Large intestine (tissue), 3 donors: ENCODE data around the gene TEX101. TPM values are rescaled to one million over a fixed set of nuclear protein-coding genes. Genes with fewer than 3 reads are reported as not detected.

Experiments
- DNase-seq, 2 donors: peaks; one replicate each; pipeline versions ENCODE4 v3.0.0 to v3.0.0-alpha.2; 2013
- H3K27ac ChIP-seq: one replicate; pipeline ENCODE4 v1.5.1; 2013; ENCODE audit warnings: low read length
- H3K27me3 ChIP-seq: 2 replicates; pipeline ENCODE4 v1.6.1; 2013; ENCODE audit warnings: low read length; ENCODE audit not compliant: control insufficient read depth, insufficient read depth
- H3K36me3 ChIP-seq: 2 replicates; pipeline ENCODE4 v1.6.1; 2013; ENCODE audit warnings: low read length; ENCODE audit not compliant: control insufficient read depth, insufficient read depth
- H3K4me1 ChIP-seq: one replicate; pipeline ENCODE4 v1.6.1; 2013; ENCODE audit warnings: low read length; ENCODE audit not compliant: control insufficient read depth, insufficient read depth
- H3K4me3 ChIP-seq: one replicate; pipeline ENCODE4 v1.5.1; 2013; ENCODE audit warnings: low read length
- H3K9me3 ChIP-seq: one replicate; pipeline ENCODE4 v1.6.1; 2013; ENCODE audit warnings: mild to moderate bottlenecking, low read depth, low read length, moderate library complexity; ENCODE audit not compliant: control insufficient read depth
- WGBS: methylation state at CpG from one replicate; pipeline ENCODE4 v1.1.5; 2013; ENCODE audit warnings: low lambda C conversion rate; ENCODE audit not compliant: insufficient coverage; 5-methylcytosine and 5-hydroxymethylcytosine counted together
- polyA plus RNA-seq: library from polyadenylated mRNA; unstranded; fragments of 120-200 nt; gene quantifications from one replicate; pipeline ENCODE4 v1.2.1, GENCODE V29; 2013

The TEX101 gene
- polyA plus RNA-seq, 1 donor: not detected

GRCh38 chr19:43462383-43462782 lies 47.7 kb downstream of the TEX101 start:
- H3K27me3 ChIP-seq: peaks cover 21% of the 10 kb centered on the region
- no peaks in the 10 kb centered on the region for H3K36me3 ChIP-seq
- H3K4me1 ChIP-seq: peaks cover 4% of the 10 kb centered on the region
- no peak for DNase-seq
- WGBS: no CpG with 5 or more reads among the region's 7 CpGs
- H3K9me3 ChIP-seq: peaks cover 5% of the 10 kb centered on the region
- H3K4me3 ChIP-seq: no peak overlapping the region
- no peak overlapping the region for H3K27ac ChIP-seq

DNA sequence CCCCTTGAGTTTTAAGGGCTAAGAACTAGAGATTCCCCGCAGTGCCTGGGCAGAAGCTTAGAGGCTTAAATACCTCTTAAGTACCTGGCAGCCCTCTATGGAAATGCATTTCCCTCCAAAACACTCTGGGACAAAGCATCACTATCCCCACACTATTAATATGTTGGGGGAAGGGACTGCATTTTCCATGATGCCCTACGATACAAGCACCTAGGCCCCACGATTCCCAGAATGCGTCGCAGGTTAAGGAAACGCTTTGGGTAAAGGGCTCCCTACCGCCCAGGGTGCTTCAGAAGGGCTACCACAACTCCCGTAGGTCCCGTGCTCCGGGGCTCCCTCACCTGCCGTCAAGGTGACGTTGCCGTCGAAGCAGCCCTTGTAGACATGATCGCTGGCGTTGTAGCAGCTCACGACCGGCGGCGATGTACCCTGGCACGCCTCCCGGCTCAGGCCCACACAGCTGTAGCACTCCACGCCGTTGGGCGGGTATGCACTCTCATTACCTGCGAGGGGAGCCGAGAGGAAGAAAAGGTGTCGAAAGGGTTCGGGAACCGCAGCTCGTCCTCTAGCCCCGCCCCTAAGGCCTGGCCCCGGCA lies 48.2 kb downstream of the TEX101 start:
- Histone ChIP-seq H3K4me1 (peaks cover 4% of the 10 kb centered on the region), H3K27ac (no peak overlapping the region), H3K4me3 (peak overlapping the region; percentile 59), H3K9me3 (peaks cover 5% of the 10 kb centered on the region), H3K27me3 (peaks cover 21% of the 10 kb centered on the region), H3K36me3 (no peaks in the 10 kb centered on the region)
- DNase-seq: no peak
- WGBS: no CpG with 5 or more reads among the region's 33 CpGs

- Histone ChIP-seq H3K4me1 (peaks cover 4% of the 10 kb centered on the region), H3K9me3 (peaks cover 5% of the 10 kb centered on the region), H3K36me3 (no peaks in the 10 kb centered on the region), H3K4me3 (peak overlapping the region; percentile 59), H3K27ac (peak overlapping the region; percentile 63), H3K27me3 (peaks cover 21% of the 10 kb centered on the region)
- WGBS: no CpG with 5 or more reads among the region's 57 CpGs
- DNase-seq: peak; percentile 94 to 97
Observed at GRCh38 chr19:43463381-43464133, 48.9 kb downstream of the TEX101 start.

GRCh38 chr19:43464134-43464775 lies 49.6 kb downstream of the TEX101 start:
- WGBS: 50% methylated on average over 1 of the region's 33 CpGs
- H3K4me1 ChIP-seq: peaks cover 4% of the 10 kb centered on the region
- no peak for DNase-seq

DNA sequence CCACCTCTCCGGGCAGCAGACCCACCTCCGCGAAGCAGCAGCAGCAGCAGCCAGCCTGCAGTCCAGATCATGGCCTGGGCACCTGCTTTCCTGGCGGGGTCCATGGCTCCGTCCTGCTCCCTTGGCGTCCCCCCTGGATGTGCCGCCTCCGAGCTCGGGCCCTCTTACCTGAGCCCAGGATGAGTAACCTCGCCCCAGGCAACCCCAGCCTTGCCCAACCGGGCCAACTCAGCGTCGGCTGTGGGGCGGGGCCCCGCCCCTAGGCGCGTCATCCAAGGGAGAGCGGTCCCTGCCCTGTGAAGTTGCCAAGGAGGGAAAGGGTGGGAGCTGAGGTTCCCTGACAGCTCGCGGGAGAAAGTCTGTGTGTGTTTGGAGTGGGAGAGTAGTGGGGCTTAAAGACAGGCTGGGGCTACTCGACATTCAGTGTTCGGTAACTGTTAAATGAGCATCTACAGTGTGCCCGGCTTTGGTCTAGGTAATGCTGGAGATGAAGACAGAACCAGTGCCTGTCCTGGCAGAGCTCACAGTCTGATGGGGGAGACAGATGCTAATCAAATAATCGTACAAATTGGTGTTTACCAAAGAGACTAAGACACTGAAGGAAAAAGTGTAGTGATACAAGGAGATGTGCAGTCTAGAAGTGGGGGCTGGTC lies 50.9 kb downstream of the TEX101 start, which contains the start of gene LYPD3:
TSS of gene LYPD3 (minus strand) at position 141 of the 653 bp plus-strand sequence. CDS start at position 104, 37 bp downstream.
- H3K4me3 ChIP-seq: no peak within 1 kb of the TSS
- H3K4me1 ChIP-seq: peaks cover 4% of the 10 kb centered on the region
- DNase-seq: peak; percentile 19 to 53
- H3K27me3 ChIP-seq: peaks cover 18% of the 10 kb centered on the region
- no peaks in the 10 kb centered on the region for H3K36me3 ChIP-seq
- peak within 1 kb of the TSS; percentile 63 for H3K27ac ChIP-seq
- no CpG with 5 or more reads among the region's 24 CpGs for WGBS
- H3K9me3 ChIP-seq: peaks cover 5% of the 10 kb centered on the region

More at GRCh38 chr19:43464134-43464775, 49.6 kb downstream of the TEX101 start:
- Histone ChIP-seq H3K27ac (peak overlapping the region; percentile 63), H3K36me3 (no peaks in the 10 kb centered on the region), H3K27me3 (peaks cover 21% of the 10 kb centered on the region), H3K4me3 (peak overlapping the region; percentile 59), H3K9me3 (peaks cover 5% of the 10 kb centered on the region)

GRCh38 chr19:43466793-43467192 lies 52.1 kb downstream of the TEX101 start:
- no peak for DNase-seq
- Histone ChIP-seq H3K27ac (no peak overlapping the region), H3K9me3 (peaks cover 5% of the 10 kb centered on the region), H3K36me3 (no peaks in the 10 kb centered on the region), H3K4me1 (peaks cover 4% of the 10 kb centered on the region), H3K4me3 (no peak overlapping the region), H3K27me3 (peaks cover 15% of the 10 kb centered on the region)
- WGBS: 100% methylated on average over 1 of the region's 1 CpG

DNA sequence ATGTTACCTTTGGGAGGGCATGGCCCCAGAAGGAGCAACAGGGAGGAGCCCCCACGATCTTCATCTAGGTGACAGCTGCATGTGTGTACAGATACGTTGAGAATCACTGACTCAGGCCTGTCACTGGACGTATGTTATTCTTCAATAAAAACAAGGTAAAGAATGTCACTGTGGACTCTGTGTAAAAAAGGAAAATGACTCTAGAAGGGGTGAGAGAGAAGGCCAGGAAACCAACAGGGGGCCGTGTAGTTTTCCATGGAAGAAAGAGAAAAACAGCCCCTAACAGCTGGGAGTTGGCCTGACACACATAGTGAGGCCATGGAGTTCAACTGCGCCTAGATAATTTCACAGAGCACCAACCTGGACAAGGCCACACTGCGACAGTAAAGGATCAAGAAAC lies 52.6 kb downstream of the TEX101 start:
- no peak overlapping the region for H3K4me3 ChIP-seq
- H3K36me3 ChIP-seq: no peaks in the 10 kb centered on the region
- peaks cover 5% of the 10 kb centered on the region for H3K9me3 ChIP-seq
- no peak for DNase-seq
- no peak overlapping the region for H3K27ac ChIP-seq
- H3K27me3 ChIP-seq: peaks cover 15% of the 10 kb centered on the region
- no CpG with 5 or more reads among the region's 6 CpGs for WGBS
- peaks cover 4% of the 10 kb centered on the region for H3K4me1 ChIP-seq

- Histone ChIP-seq H3K27ac (no peak overlapping the region), H3K9me3 (peaks cover 5% of the 10 kb centered on the region), H3K36me3 (no peaks in the 10 kb centered on the region), H3K4me1 (peaks cover 4% of the 10 kb centered on the region), H3K27me3 (peaks cover 15% of the 10 kb centered on the region), H3K4me3 (no peak overlapping the region)
- DNase-seq: no peak
- 60% methylated on average over 1 of the region's 4 CpGs for WGBS
Observed at GRCh38 chr19:43467730-43468129, 53.0 kb downstream of the TEX101 start.
